HepG2 (cell line): ENCODE measurements around the gene CAPZB. TPM values are rescaled to one million over a fixed set of nuclear protein-coding genes. Genes with fewer than 3 reads are reported as not detected.

Source experiments
- CHD2 ChIP-seq: IDR thresholded peaks from 2 replicates; pipeline ENCODE4 v1.6.1; 2011; ENCODE audit warnings: low read depth, low read length, improper control_type of control experiment
- FOXP1 ChIP-seq, 2 experiments: fragments of 450-650 bp in 1 of 2; IDR thresholded peaks; 2 replicates each; pipeline ENCODE4 v1.6.1; 2017 to 2018; ENCODE audit warnings: antibody characterized with exemption in 1 of 2
- MED13 ChIP-seq: sonication (generic); formaldehyde crosslinking; IDR thresholded peaks from 2 replicates; pipeline ENCODE4 v1.5.0; 2020; ENCODE audit warnings: missing genetic modification reagents
- MEIS2 ChIP-seq: sonication (generic); formaldehyde crosslinking; IDR thresholded peaks from 2 replicates; pipeline ENCODE4 v1.9.0; 2021; ENCODE audit warnings: mild to moderate bottlenecking, missing genetic modification reagents
- PHB2 ChIP-seq: fragments of 450-650 bp; IDR thresholded peaks from 2 replicates; pipeline ENCODE4 v1.6.1; 2018; ENCODE audit not compliant: partially characterized antibody
- PITX1 ChIP-seq: sonication (generic); formaldehyde crosslinking; IDR thresholded peaks from 2 replicates; pipeline ENCODE4 v1.5.1; 2020; ENCODE audit warnings: mild to moderate bottlenecking, missing genetic modification reagents
- SAFB2 ChIP-seq: sonication (generic); formaldehyde crosslinking; IDR thresholded peaks from 2 replicates; pipeline ENCODE4 v1.5.1; 2020; ENCODE audit warnings: missing genetic modification reagents, low read depth, mild to moderate bottlenecking, borderline replicate concordance
- ZNF296 ChIP-seq: sonication (generic); formaldehyde crosslinking; conservative IDR thresholded peaks from 2 replicates; pipeline ENCODE4 v1.5.0; 2020; ENCODE audit warnings: mild to moderate bottlenecking, missing genetic modification reagents
- ZNF337 ChIP-seq: sonication (generic); formaldehyde crosslinking; IDR thresholded peaks from 2 replicates; pipeline ENCODE4 v1.5.1; 2020; ENCODE audit warnings: missing genetic modification reagents, low read depth, mild to moderate bottlenecking, borderline replicate concordance
- polyA plus RNA-seq, 8 experiments: library from polyadenylated mRNA; depleted of rRNA in 3 of 8; stranded (reverse) in 7 of 8; unstranded in 1 of 8; fragments of >200 nt; fragmentation: Illumina TruSeq in 4 of 8; extraction: Trizol in 4 of 8; gene quantifications; 2 replicates each; pipeline versions ENCODE4 v1.2.1 to v1.2.3, GENCODE V29; 2011 to 2016; ENCODE audit warnings: low read depth in 4 of 8, missing spikeins in 1 of 8, mixed read lengths in 1 of 8; ENCODE audit not compliant: insufficient read depth in 1 of 8
- total RNA-seq, 5 experiments: library from RNA; depleted of rRNA; stranded (reverse); fragments of >200 nt; fragmentation: Illumina TruSeq; extraction: Trizol; gene quantifications; 2 replicates each; pipeline ENCODE4 v1.2.3, GENCODE V29; 2016; ENCODE audit warnings: low read depth in 1 of 5
- TF ChIP-seq, protein P1 (sequence below): sonication (generic); formaldehyde crosslinking; IDR thresholded peaks from 2 replicates; pipeline ENCODE4 v1.5.0; 2020; ENCODE audit warnings: mild to moderate bottlenecking, missing genetic modification reagents
- TF ChIP-seq, protein P2 (sequence below): sonication (generic); formaldehyde crosslinking; IDR thresholded peaks from 2 replicates; pipeline ENCODE4 v1.8.1; 2023; ENCODE audit warnings: mild to moderate bottlenecking, missing genetic modification reagents, borderline replicate concordance
- TF ChIP-seq, protein P3 (sequence below): sonication (generic); formaldehyde crosslinking; IDR thresholded peaks from 2 replicates; pipeline ENCODE4 v1.4.0; 2020; ENCODE audit warnings: missing genetic modification reagents, borderline replicate concordance
- TF ChIP-seq, protein P4 (sequence below): IDR thresholded peaks from 2 replicates; pipeline ENCODE4 v1.6.1; 2012; ENCODE audit warnings: low read length, improper control_type of control experiment
- TF ChIP-seq, protein P5 (sequence below): sonication (generic); formaldehyde crosslinking; IDR thresholded peaks from 2 replicates; pipeline ENCODE4 v1.4.0; 2020; ENCODE audit warnings: missing genetic modification reagents, mild to moderate bottlenecking, borderline replicate concordance

CAPZB gene
- total and polyA plus RNA-seq, 2 of the 13 experiments (the other 11 are each of a cell fraction or from before 2014, with no cell fraction given): 58.9 to 76.9 TPM

DNA sequence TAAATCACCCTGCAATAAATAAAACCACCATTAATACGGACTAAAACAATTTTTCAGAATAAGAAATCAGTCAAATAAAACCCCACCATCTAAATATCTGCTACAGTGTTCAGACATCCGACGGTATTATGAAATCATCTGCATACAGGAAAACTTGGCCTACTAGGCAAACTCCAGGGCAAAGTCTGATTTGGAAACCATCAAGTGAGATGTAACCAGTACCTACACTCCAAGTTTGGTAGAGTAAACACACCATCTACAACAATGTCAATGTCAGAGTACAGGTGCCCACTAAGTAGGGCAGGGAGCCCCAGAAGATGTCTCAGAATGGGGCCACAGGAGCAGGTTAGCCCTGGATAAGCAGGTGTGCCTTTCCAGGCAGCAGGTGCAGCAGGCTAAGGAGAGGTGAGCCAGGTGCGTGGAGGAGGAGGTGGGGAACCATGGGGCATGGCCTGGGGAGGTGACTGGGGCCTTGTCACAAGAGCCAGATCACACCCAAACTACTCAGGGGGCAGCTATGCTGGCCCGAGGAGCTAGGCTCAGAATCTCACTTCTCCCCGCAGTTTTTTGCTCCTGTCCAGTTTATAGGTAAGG, 59.6 kb downstream of the CAPZB start (continued):
- TF ChIP-seq, protein P1, sequence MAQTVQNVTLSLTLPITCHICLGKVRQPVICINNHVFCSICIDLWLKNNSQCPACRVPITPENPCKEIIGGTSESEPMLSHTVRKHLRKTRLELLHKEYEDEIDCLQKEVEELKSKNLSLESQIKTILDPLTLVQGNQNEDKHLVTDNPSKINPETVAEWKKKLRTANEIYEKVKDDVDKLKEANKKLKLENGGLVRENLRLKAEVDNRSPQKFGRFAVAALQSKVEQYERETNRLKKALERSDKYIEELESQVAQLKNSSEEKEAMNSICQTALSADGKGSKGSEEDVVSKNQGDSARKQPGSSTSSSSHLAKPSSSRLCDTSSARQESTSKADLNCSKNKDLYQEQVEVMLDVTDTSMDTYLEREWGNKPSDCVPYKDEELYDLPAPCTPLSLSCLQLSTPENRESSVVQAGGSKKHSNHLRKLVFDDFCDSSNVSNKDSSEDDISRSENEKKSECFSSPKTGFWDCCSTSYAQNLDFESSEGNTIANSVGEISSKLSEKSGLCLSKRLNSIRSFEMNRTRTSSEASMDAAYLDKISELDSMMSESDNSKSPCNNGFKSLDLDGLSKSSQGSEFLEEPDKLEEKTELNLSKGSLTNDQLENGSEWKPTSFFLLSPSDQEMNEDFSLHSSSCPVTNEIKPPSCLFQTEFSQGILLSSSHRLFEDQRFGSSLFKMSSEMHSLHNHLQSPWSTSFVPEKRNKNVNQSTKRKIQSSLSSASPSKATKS (CRISPR knock-in tag): no peak
- TF ChIP-seq FOXP1 (IDR thresholded peaks at IDR 0.05) (no peak), FOXP1 (CRISPR knock-in tag; IDR thresholded peaks at IDR 0.05) (peak; percentile 73), MED13 (CRISPR knock-in tag) (no peak), CHD2 (no peak), PITX1 (no peak), PHB2 (no peak), SAFB2 (CRISPR knock-in tag) (no peak), MEIS2 (no peak), ZNF296 (CRISPR knock-in tag) (no peak), ZNF337 (CRISPR knock-in tag) (no peak)
- TF ChIP-seq, protein P2, sequence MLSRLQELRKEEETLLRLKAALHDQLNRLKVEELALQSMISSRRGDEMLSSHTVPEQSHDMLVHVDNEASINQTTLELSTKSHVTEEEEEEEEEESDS (CRISPR knock-in tag): no peak
- TF ChIP-seq, protein P3, sequence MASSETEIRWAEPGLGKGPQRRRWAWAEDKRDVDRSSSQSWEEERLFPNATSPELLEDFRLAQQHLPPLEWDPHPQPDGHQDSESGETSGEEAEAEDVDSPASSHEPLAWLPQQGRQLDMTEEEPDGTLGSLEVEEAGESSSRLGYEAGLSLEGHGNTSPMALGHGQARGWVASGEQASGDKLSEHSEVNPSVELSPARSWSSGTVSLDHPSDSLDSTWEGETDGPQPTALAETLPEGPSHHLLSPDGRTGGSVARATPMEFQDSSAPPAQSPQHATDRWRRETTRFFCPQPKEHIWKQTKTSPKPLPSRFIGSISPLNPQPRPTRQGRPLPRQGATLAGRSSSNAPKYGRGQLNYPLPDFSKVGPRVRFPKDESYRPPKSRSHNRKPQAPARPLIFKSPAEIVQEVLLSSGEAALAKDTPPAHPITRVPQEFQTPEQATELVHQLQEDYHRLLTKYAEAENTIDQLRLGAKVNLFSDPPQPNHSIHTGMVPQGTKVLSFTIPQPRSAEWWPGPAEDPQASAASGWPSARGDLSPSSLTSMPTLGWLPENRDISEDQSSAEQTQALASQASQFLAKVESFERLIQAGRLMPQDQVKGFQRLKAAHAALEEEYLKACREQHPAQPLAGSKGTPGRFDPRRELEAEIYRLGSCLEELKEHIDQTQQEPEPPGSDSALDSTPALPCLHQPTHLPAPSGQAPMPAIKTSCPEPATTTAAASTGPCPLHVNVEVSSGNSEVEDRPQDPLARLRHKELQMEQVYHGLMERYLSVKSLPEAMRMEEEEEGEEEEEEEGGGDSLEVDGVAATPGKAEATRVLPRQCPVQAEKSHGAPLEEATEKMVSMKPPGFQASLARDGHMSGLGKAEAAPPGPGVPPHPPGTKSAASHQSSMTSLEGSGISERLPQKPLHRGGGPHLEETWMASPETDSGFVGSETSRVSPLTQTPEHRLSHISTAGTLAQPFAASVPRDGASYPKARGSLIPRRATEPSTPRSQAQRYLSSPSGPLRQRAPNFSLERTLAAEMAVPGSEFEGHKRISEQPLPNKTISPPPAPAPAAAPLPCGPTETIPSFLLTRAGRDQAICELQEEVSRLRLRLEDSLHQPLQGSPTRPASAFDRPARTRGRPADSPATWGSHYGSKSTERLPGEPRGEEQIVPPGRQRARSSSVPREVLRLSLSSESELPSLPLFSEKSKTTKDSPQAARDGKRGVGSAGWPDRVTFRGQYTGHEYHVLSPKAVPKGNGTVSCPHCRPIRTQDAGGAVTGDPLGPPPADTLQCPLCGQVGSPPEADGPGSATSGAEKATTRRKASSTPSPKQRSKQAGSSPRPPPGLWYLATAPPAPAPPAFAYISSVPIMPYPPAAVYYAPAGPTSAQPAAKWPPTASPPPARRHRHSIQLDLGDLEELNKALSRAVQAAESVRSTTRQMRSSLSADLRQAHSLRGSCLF (CRISPR knock-in tag): no peak
- TF ChIP-seq, protein P4, sequence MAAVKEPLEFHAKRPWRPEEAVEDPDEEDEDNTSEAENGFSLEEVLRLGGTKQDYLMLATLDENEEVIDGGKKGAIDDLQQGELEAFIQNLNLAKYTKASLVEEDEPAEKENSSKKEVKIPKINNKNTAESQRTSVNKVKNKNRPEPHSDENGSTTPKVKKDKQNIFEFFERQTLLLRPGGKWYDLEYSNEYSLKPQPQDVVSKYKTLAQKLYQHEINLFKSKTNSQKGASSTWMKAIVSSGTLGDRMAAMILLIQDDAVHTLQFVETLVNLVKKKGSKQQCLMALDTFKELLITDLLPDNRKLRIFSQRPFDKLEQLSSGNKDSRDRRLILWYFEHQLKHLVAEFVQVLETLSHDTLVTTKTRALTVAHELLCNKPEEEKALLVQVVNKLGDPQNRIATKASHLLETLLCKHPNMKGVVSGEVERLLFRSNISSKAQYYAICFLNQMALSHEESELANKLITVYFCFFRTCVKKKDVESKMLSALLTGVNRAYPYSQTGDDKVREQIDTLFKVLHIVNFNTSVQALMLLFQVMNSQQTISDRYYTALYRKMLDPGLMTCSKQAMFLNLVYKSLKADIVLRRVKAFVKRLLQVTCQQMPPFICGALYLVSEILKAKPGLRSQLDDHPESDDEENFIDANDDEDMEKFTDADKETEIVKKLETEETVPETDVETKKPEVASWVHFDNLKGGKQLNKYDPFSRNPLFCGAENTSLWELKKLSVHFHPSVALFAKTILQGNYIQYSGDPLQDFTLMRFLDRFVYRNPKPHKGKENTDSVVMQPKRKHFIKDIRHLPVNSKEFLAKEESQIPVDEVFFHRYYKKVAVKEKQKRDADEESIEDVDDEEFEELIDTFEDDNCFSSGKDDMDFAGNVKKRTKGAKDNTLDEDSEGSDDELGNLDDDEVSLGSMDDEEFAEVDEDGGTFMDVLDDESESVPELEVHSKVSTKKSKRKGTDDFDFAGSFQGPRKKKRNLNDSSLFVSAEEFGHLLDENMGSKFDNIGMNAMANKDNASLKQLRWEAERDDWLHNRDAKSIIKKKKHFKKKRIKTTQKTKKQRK: no peak
- TF ChIP-seq, protein P5, sequence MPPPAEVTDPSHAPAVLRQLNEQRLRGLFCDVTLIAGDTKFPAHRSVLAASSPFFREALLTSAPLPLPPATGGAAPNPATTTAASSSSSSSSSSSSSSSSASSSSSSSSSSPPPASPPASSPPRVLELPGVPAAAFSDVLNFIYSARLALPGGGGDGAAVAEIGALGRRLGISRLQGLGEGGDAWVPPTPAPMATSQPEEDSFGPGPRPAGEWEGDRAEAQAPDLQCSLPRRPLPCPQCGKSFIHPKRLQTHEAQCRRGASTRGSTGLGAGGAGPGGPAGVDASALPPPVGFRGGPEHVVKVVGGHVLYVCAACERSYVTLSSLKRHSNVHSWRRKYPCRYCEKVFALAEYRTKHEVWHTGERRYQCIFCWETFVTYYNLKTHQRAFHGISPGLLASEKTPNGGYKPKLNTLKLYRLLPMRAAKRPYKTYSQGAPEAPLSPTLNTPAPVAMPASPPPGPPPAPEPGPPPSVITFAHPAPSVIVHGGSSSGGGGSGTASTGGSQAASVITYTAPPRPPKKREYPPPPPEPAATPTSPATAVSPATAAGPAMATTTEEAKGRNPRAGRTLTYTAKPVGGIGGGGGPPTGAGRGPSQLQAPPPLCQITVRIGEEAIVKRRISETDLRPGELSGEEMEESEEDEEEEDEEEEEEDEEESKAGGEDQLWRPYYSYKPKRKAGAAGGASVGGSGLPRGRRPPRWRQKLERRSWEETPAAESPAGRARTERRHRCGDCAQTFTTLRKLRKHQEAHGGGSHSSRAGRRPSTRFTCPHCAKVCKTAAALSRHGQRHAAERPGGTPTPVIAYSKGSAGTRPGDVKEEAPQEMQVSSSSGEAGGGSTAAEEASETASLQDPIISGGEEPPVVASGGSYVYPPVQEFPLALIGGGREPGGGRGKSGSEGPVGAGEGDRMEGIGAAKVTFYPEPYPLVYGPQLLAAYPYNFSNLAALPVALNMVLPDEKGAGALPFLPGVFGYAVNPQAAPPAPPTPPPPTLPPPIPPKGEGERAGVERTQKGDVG (CRISPR knock-in tag): no peak
